Prostate gland (tissue), 2 donors: Measurements from ENCODE around the gene NAP1L2.
A peak's percentile ranks its signal among the peaks of the same experiment; 100 is the strongest.

Source experiments
- CTCF ChIP-seq, 4 experiments: fragments of 200-600 bp in 2 of 4; fragments of 450-650 bp in 2 of 4; sonication (generic) in 2 of 4; IDR thresholded peaks; 1 replicate in 3 of 4; 2 replicates in 1 of 4; pipeline ENCODE4 v1.5.1; 2016 to 2019; ENCODE audit warnings: antibody characterized with exemption in 4 of 4, mild to moderate bottlenecking in 2 of 4, moderate library complexity in 2 of 4
- POLR2A ChIP-seq: fragments of 450-650 bp; IDR thresholded peaks from one replicate; pipeline ENCODE4 v1.6.1; 2016; ENCODE audit warnings: antibody characterized with exemption, mild to moderate bottlenecking
- POLR2AphosphoS5 ChIP-seq: sonication (generic); formaldehyde crosslinking; IDR thresholded peaks from one replicate; pipeline ENCODE4 v1.6.1; 2017; ENCODE audit warnings: antibody characterized with exemption

- TF ChIP-seq CTCF (IDR thresholded peaks at IDR 0.05) (peak in 1 of 4 experiments; percentile 22), POLR2A (no peak), POLR2AphosphoS5 (no peak)
These were observed 48.3 kb upstream of the NAP1L2 start for GRCh38 chrX:73262991-73263390.
